HEK293 (cell line): ENCODE results near the gene ARHGDIB.

Source experiments
- CTCF ChIA-PET: fragments of 350-600 bp; formaldehyde crosslinking; extraction: SDS; loops from one replicate; lab custom pipeline; 2021; ENCODE audit warnings: antibody characterized with exemption; lab: Yijun Ruan, JAX
- POLR2A ChIA-PET: fragments of 300-600 bp; formaldehyde crosslinking; extraction: SDS; loops from one replicate; lab custom pipeline; 2020; ENCODE audit warnings: antibody characterized with exemption, inconsistent platforms; lab: Yijun Ruan, JAX
- H3K27ac ChIP-seq: fragments of 200-500 bp; sonication (Bioruptor generic); 2 replicates; pipeline ENCODE4 v1.5.1; 2014; ENCODE audit warnings: low read depth, low read length, control low read depth, inconsistent platforms; ENCODE audit errors: extremely low read depth
- H3K36me3 ChIP-seq, 2 experiments: fragments of 200-500 bp in 1 of 2; sonication (Bioruptor generic) in 1 of 2; 1 replicate in 1 of 2; 2 replicates in 1 of 2; pipeline ENCODE4 v1.5.1; 2014 to 2017; ENCODE audit warnings: inconsistent platforms in 2 of 2, low read length in 2 of 2; ENCODE audit not compliant: control insufficient read depth in 2 of 2, insufficient read depth in 1 of 2
- H3K4me1 ChIP-seq: fragments of 200-500 bp; sonication (Bioruptor generic); 2 replicates; pipeline ENCODE4 v1.5.1; 2014; ENCODE audit warnings: mild to moderate bottlenecking, low read length, inconsistent platforms; ENCODE audit not compliant: control insufficient read depth, insufficient read depth
- H3K4me3 ChIP-seq: 2 replicates; pipeline ENCODE4 v1.5.1; 2011; ENCODE audit warnings: low read depth, mild to moderate bottlenecking, control low read depth, low read length, moderate library complexity
- H3K9me3 ChIP-seq: fragments of 200-500 bp; sonication (Bioruptor generic); 2 replicates; pipeline ENCODE4 v1.5.1; 2014; ENCODE audit warnings: low read depth, low read length, inconsistent platforms; ENCODE audit not compliant: control insufficient read depth, insufficient read depth
- HOXA7 ChIP-seq: sonication (generic); formaldehyde crosslinking; IDR thresholded peaks from 2 replicates; pipeline ENCODE4 v1.8.1; 2022; ENCODE audit warnings: missing genetic modification reagents, borderline replicate concordance
- IKZF3 ChIP-seq: fragments of 450-650 bp; IDR thresholded peaks from 2 replicates; pipeline ENCODE4 v1.5.0; 2018; ENCODE audit warnings: missing biosample characterization, mild to moderate bottlenecking, missing genetic modification characterization, moderate library complexity
- KLF16 ChIP-seq: fragments of 450-650 bp; formaldehyde crosslinking; IDR thresholded peaks from 2 replicates; pipeline ENCODE4 v1.5.1; 2017; ENCODE audit warnings: missing biosample characterization, missing genetic modification characterization
- SCRT2 ChIP-seq: fragments of 450-650 bp; formaldehyde crosslinking; IDR thresholded peaks from 2 replicates; pipeline ENCODE4 v1.5.1; 2016; ENCODE audit warnings: missing biosample characterization, missing genetic modification characterization
- TRIM28 ChIP-seq: IDR thresholded peaks from 2 replicates; pipeline ENCODE4 v1.6.1; 2011; ENCODE audit warnings: low read length, control low read depth, borderline replicate concordance
- ZNF148 ChIP-seq: fragments of 450-650 bp; formaldehyde crosslinking; IDR thresholded peaks from 2 replicates; pipeline ENCODE4 v1.5.0; 2017; ENCODE audit warnings: missing biosample characterization, missing genetic modification characterization, borderline replicate concordance
- ZNF155 ChIP-seq: fragments of 450-650 bp; formaldehyde crosslinking; IDR thresholded peaks from 2 replicates; pipeline ENCODE4 v1.5.1; 2016; ENCODE audit warnings: missing biosample characterization, missing genetic modification characterization
- ZNF239 ChIP-seq: fragments of 450-650 bp; formaldehyde crosslinking; IDR thresholded peaks from 2 replicates; pipeline ENCODE4 v1.5.1; 2016; ENCODE audit warnings: missing biosample characterization, missing genetic modification characterization
- ZNF335 ChIP-seq: fragments of 450-650 bp; formaldehyde crosslinking; conservative IDR thresholded peaks from 2 replicates; pipeline ENCODE4 v1.5.1; 2016; ENCODE audit warnings: missing biosample characterization, missing genetic modification characterization
- ZNF610 ChIP-seq: fragments of 450-650 bp; formaldehyde crosslinking; IDR thresholded peaks from 2 replicates; pipeline ENCODE4 v1.5.1; 2016; ENCODE audit warnings: missing biosample characterization, missing genetic modification characterization, borderline replicate concordance
- ZNF654 ChIP-seq: fragments of 450-650 bp; formaldehyde crosslinking; IDR thresholded peaks from 2 replicates; pipeline ENCODE4 v1.5.1; 2016; ENCODE audit warnings: low read depth, missing biosample characterization, missing genetic modification characterization
- ZNF658 ChIP-seq: fragments of 450-650 bp; formaldehyde crosslinking; IDR thresholded peaks from 2 replicates; pipeline ENCODE4; 2016; ENCODE audit warnings: missing biosample characterization, missing genetic modification characterization
- ZNF677 ChIP-seq: fragments of 450-650 bp; IDR thresholded peaks from 2 replicates; pipeline ENCODE4 v1.5.0; 2018; ENCODE audit warnings: missing biosample characterization, mild to moderate bottlenecking, missing genetic modification characterization, moderate library complexity
- ZNF692 ChIP-seq: fragments of 450-650 bp; formaldehyde crosslinking; IDR thresholded peaks from 2 replicates; pipeline ENCODE4 v1.5.1; 2016; ENCODE audit warnings: missing biosample characterization, missing genetic modification characterization
- TF ChIP-seq, protein P1 (sequence below): fragments of 450-650 bp; formaldehyde crosslinking; conservative IDR thresholded peaks from 2 replicates; pipeline ENCODE4 v1.5.1; 2016; ENCODE audit warnings: low read depth, missing biosample characterization, missing genetic modification characterization

The ARHGDIB gene

GRCh38 chr12:14959463-14959862 is 1.9 kb downstream of the ARHGDIB start (continued):
- TF ChIP-seq, protein P1, sequence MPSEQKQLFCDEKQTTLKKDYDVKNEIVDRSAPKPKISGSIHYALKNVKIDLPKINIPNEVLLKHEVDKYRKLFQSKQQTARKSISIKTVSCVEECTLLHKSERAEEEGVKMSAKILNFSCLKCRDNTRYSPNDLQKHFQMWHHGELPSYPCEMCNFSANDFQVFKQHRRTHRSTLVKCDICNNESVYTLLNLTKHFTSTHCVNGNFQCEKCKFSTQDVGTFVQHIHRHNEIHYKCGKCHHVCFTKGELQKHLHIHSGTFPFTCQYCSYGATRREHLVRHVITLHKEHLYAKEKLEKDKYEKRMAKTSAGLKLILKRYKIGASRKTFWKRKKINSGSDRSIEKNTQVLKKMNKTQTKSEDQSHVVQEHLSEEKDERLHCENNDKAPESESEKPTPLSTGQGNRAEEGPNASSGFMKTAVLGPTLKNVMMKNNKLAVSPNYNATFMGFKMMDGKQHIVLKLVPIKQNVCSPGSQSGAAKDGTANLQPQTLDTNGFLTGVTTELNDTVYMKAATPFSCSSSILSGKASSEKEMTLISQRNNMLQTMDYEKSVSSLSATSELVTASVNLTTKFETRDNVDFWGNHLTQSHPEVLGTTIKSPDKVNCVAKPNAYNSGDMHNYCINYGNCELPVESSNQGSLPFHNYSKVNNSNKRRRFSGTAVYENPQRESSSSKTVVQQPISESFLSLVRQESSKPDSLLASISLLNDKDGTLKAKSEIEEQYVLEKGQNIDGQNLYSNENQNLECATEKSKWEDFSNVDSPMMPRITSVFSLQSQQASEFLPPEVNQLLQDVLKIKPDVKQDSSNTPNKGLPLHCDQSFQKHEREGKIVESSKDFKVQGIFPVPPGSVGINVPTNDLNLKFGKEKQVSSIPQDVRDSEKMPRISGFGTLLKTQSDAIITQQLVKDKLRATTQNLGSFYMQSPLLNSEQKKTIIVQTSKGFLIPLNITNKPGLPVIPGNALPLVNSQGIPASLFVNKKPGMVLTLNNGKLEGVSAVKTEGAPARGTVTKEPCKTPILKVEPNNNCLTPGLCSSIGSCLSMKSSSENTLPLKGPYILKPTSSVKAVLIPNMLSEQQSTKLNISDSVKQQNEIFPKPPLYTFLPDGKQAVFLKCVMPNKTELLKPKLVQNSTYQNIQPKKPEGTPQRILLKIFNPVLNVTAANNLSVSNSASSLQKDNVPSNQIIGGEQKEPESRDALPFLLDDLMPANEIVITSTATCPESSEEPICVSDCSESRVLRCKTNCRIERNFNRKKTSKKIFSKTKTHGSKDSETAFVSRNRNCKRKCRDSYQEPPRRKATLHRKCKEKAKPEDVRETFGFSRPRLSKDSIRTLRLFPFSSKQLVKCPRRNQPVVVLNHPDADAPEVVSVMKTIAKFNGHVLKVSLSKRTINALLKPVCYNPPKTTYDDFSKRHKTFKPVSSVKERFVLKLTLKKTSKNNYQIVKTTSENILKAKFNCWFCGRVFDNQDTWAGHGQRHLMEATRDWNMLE (tag by site-specific recombination): no peak
- TF ChIP-seq ZNF148: no peak
- no peak for TF ChIP-seq IKZF3 (tag by site-specific recombination)
- TF ChIP-seq ZNF155: no peak
- TF ChIP-seq ZNF692 (tag by site-specific recombination): no peak
- TF ChIP-seq ZNF239 (tag by site-specific recombination): no peak
- no peak for TF ChIP-seq ZNF335 (tag by site-specific recombination)
- no peak for TF ChIP-seq TRIM28

- ChIA-PET CTCF (no interaction called here), POLR2A (no interaction called here)
- H3K4me3 ChIP-seq: no peak overlapping the region
- H3K4me1 ChIP-seq: no peaks in the 10 kb centered on the region
- no peaks in the 10 kb centered on the region for H3K36me3 ChIP-seq
- no peaks in the 10 kb centered on the region for H3K9me3 ChIP-seq
- TF ChIP-seq ZNF610 (tag by site-specific recombination) (no peak), KLF16 (tag by site-specific recombination) (no peak), ZNF658 (tag by site-specific recombination) (no peak), HOXA7 (CRISPR knock-in tag) (no peak), ZNF677 (tag by site-specific recombination) (no peak), SCRT2 (tag by site-specific recombination) (no peak), TRIM28 (no peak), ZNF654 (tag by site-specific recombination) (no peak)
- TF ChIP-seq, all 188 proteins: peak for 0
- H3K27ac ChIP-seq: no peak overlapping the region
Observed at GRCh38 chr12:14959126-14959440, 2.3 kb downstream of the ARHGDIB start.
